HG03432 (cell line): ENCODE results near the gene ARHGAP22.

Source experiments
- ATAC-seq: cut with Tn5 transposase; IDR thresholded peaks from one replicate; pipeline ENCODE4 v1.9.1; 2021; ENCODE audit warnings: mild to moderate bottlenecking, moderate library complexity; ENCODE audit not compliant: unreplicated experiment

Gene ARHGAP22

DNA sequence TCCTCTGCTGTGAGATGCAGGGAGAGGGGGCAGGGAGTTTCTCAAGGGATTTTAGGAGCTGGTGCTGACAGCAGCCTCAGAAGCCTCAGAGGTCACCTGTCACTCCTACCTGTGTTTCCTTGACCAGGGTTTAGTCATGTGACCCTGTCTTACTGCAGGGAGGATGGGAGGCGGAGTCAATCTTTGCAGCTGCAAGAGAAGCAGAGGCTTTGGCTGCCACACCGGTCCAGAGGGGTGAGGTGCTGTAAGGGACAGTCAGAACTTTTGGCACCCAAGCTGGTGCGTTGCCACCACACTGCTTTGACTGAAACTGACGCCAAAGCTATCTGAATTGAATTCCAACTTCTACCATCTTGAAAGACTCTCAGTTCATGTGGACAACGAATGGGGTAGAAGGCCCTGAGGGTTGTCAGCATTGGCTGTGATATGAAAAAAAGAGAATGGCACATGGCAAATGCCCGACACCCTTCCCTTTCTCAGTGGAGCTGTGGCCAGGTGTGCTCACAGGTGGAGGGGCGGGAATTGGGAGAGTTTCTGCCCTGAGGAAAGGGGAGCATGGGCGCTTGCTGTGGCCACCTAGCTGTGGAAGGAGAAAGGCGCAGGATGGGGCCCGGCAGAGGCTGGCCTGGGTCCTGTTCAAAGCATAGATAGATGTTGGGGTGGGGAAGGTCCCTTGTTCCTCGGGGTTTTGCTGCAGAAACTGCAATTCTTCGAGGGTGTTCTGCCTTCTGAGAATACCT, 69.3 kb downstream of the ARHGAP22 start:
- ATAC-seq, result no peak

DNA sequence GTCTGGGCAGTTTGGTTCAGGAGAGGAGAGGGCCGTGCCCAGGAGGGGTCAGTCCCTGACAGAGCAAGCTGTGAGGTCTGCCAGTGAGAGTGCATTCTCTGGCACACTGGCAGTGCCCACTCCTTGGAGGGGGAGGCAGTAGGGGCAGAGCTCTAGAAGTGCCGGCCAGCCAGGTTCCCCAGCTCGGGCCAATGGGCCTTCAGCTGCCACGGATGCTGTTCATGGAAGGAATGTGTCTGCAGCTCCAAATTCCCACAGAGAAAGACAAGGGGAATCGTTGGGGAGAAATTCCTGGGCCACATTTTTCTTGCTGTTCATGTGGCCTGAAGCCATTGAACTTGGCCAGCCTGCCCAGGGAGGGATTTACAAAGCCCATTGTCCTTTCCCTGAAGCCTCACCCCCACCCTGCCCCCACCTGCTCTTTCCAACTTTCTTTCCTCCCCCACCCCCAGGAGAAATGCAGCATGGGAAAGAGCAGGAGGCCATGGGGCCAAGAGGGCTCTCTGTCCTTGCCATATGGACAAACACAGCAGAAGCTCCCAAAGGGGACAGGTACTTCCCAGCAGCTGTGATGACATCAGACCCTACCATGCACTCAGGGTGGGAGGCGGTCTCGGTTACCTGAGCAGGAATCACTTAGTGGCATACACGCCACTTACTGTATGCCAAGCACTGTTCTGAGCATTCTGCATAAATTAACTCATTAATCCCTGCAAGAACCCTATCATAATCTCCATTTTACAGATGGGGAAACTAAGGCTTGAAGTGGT, 70.7 kb downstream of the ARHGAP22 start:
- no peak for ATAC-seq

DNA sequence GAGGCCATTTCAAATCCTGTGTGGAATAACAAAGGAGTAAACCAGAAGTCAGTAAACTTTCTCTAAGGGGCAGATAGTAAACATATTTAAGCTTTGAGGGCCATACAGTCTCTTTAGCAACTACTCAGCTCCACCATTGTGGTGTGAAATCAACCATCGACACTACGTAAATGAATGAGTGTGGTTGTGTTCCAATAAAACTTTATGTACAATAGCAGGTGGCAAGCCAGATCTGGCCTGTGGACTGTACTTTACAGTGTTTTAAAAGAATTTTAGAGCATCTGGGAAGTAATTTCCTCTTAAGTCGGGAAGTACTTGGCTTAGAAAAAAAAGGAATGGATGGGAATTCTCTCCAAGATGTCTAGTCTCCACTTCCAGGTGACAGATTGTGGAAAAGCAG, 71.3 kb downstream of the ARHGAP22 start:
- ATAC-seq, result no peak

DNA sequence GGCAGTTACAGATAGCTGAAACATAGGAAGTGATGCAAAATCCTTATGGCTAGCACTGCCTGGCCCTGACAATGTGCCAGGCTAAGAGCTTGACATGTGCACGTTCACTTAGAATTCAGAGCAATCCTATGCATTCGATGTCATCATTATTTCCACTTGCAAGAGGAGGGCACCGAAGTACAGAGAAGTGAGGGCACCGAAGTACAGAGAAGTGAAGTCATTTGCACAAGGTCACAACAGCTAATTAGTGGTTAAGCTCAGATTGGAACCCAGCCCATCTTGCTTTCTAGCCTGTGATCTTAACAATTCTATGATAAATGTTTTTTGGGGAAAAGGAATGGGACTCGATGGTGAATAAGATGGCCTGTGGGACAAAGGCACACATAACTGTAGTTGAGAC, 73.4 kb downstream of the ARHGAP22 start:
- no peak for ATAC-seq

DNA sequence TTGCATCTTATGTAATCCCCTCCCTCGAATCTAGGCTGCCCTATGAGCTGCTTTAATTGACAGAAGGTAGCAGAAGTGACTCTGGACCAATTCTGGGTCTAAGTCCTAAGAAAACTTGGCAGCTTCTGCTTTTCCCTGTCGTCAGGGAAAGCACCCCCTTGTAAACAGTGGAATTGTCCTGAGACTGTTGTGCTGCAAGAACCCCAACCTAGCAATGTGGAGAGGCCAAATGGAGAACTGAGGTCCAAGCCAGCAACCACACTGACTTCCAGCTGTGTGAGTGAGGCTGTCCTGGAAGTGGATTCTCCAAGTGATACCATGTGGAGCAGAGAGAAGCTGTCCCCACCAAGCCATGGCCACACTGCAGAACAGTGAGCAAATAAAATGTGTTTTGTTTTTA, 75.5 kb downstream of the ARHGAP22 start:
- ATAC-seq, result no peak

DNA sequence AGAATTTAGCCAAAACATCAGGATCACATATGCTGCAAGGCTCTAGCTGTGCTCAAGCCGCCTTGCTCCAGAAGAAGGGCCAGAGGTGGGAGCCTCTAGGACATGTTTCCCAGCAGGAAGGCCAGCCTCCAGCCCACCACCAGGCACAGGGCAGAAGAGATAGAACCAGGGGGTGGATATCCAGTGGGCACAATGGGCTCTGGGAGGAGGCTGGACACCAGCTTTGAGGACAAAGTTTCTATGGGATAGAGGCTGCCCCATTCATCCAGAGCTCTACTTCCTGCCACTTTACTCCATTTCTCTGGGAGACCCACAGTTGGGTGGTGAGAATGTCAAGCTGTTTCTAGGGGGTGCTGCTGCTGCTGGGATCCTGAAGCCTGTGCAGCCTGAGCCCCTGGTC, 77.1 kb downstream of the ARHGAP22 start:
- ATAC-seq, result no peak

DNA sequence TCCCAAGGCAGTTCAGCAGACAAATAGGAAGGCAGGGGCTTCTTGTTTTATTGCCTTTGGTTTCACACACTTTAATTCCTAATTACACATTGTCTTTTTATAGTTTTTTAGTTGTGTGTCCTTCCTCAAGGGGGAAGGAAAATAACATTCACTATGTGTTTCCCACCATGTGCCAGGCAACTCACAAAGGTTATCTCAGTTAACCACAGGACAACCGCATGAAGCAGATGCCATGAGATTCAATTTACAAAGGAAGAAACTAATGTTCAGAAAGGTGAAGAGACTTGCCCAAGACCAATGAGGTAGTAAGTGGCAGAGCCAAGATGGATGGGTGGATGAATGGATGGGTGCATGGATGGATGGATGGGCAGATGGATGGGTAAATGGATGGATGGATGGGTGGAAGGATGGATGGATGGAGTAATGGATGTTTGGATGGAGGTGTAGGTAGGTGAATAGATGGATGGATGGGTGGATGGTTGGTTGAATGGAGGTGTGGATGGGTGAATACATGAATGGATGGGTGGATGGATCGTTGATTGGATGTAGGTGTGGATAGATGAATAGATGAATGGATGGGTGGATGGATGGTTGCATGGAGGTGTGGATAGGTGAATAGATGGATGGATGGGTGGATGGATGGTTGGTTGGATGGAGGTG, 77.9 kb downstream of the ARHGAP22 start:
- ATAC-seq, result no peak

DNA sequence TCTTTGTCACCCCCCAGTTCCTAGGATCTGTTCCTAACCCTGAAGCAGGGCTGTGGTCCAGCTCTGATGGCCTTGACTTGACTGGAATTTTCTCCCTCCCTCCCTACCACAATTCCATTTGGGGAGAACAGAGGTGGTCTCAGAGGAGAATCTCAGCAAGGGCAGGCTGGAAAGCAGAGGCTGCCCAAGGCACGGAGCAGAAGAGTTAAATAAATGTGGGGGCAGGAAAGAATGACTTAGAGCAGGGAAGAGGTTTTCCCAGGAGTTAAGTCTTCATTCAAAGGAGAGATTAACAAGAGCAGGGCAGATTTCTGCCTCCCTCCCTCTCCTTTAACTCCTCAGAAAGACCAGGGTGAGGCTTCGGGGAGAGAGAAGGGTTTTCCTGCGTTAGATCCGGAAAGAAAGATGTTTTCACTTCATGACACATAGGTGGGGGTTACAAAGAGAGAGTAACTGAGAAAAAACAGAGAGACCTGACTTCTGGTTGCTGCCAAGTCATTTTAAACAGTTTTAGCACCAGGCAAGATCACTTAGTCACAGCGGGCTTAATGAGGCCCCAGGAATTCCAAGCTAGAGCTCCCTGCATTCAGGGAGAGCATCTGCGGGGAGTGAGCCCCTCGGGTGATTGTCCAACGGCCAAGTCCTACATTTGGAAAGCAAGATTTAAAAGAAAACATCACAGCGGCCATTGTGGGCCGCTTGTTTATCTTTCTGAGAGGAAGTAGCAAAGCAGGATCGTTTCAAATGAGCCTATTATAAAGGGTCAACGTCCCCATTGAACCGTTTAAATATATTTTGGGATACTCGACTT, 78.7 kb downstream of the ARHGAP22 start:
- ATAC-seq, result no peak

DNA sequence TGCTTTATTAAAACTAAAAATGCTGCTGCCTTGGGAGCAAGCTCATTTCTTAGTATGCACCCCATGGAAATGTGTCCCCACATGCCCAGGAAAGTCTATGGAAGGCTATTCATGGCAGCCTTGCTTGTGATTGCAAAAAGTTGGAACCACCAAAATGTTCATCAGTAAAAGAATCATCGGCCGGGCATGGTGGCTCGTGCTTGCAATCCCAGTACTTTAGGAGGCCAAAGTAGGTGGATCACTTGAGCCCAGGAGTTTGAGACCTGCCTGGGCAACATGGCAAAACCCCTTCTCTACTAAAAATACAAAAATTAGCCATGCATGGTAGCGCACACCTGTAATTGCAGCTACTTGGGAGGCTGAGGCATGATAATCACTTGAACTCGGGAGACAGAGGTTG, 79.8 kb downstream of the ARHGAP22 start:
- ATAC-seq, result no peak

DNA sequence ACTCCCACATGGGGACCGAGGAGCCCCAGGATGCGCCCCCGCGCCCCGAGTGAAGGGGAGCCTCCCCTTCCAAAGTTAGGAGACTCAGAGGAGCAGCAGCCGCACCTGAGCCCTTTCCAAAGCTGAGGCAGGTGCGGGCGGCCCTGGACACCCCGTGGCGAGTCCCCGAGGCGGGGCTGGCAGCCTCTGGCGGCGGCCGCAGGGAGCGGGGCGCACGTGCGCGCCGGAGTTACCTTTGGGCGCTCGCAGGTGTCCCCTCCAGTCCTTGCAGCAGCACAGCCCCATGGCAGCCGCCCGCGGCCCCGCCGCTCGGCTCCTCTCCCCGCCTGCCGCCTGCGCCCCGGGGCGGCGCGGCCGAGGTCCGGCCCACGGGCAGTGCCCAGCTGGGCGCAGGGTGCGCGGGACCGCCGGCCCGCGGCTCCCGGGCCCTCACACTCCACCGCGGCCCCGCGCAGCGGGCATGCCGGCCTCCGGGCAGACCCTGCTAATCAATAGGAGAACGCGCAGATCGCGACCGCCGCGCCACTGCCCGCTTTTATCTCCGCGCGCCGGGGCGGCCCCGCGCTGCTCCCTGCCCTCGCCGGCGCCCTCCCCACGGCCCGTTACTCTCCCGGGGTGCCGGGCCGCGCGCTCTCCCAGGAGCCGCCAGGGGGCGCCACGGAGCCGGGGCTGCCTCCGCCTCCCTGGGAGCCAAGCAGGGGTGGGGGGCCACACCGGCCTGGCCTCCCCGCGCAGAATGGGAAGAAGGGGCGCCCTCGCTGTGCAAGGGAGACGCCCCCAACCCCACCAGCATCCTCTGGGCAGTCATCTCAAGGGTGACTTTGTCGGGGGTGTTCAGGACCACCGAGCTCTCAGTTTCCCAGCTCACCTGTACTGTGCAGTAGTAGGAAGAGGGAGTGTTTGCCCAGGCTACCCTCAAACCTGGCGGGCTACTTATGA, 80.8 kb downstream of the ARHGAP22 start:
- no peak for ATAC-seq

DNA sequence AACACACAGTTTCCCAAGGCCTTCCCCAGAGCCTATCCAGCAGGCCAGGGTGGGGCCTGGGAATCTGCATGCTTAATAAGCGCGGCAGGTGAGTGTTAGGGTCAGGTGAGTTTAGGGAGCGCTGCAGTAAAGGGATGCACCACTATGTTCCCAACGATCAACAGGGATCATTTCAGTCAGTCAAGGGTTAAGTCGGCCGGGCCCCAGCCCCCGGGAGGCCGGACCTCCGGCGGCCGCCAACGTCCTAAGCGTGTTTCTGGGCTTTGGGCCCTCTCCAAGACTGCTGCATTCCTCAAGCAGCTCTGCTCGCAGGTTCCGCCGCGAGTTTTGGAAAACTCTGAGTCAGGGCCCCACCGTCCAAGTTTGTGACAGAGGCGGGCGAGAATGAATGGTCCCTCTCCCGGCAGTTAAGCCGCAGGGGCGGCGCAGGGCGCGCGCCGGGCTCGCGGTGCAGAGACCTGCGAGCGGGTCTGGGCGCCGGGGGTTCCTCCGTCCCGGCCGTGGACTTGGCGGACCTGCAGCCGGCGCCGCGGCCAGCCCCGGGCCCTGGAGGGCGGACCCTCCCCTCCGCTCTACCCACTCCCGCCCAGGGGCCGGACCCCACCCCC, 81.6 kb downstream of the ARHGAP22 start:
- ATAC-seq, result no peak

DNA sequence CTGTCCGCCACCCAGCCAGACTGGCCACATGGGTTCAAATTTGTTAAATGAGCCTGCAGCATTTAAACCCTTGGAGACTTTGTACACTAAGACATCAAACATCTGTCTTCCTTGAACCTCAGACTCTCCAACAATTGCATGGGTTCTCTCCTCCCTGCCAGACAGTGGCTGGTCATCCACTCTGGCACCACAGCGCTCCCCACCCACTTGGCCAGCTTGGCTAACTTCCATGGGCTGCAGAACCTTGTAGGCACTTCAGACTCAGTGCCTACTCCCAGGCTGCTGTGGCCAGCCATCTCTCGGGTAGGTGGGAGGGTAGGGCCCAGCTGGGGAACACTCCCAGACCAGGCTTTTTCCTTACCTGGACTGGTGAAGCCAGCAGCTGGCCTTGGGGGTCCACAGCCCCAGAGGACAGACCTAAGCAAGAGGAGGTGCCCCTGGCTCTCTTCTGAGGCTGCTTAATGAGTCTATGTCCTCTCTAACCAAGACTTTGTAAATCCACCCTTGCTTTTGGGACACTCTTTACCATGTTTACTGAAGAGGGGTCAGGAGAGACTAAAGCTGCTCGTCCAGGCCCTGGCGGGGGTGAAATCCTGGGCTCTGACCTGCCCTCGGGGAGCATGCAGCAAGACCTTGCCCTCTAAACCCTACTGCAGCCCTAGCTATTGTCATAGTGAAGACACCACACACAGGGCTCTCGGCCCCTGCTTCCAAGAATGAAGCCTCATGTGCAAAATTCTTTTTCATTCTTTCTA, 82.7 kb downstream of the ARHGAP22 start:
- no peak for ATAC-seq

DNA sequence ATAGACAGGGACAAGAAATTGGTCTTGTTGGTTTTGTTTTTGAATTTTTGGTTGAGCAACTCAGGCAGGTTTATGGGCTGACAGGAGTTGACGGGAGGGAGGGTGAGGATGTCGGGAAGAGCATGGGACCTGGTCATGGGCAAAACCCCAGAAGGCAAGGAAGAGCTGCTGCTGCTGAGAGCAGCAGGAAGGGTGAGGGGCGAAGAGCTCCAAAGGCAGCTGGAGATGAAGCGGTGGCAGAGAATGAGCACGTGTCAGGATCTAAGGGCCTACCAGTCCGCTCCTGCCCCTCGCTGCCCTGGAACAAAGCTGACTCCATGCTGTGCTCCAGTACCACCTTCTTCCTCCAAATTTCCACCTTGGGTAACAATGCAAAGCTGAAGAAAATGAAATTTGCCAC, 84.3 kb downstream of the ARHGAP22 start:
- no peak for ATAC-seq

DNA sequence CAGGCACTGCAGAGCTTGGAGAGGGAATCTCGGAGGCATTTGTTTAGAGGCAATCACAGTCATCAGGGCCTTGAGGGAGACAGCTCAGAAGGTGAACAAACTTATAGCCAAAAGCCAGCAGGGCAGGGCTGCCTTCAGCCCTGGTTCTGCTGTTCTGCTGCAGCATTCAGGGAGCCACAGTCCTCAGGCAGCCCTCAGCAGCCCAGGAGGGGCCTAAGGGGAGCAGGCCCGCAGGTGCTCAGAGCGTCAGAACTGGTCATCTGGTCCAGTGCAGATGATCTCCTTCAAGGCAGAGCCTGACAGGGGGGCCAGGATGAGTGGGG, 84.7 kb downstream of the ARHGAP22 start:
- ATAC-seq, result no peak

DNA sequence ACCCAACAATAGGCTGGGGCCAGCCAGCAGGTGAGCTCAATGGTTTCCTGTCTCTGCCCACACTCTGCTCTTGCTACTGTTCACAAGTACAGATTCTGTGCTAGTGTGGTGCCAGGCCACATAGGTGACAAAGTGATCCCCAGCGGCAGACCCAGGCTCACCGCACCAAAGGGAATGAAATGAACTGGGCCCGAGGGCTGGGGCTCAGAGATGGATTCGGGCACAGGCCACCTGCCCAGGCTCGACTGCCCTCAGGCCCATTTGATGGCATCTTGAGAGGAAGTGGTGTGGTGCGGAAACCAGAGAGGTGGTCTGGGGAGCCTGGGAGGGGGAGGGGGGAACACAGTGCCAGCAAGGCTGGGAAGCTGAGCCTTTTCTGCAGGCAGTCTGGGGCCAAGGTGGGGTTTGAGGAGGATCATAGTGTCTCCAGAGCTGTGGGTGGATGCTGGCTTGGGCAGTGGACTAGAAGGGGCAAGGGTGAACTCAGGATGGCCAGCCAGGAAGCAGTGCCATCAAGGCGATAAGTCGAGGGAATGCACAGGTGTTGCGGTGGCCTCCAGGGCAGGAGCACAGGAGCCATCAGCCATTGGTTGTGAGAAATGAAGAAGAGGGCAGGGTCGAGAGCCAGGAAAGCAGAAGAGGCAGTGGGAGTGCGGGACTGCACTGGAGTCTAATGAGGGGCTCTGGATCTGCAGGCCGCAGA, 85.2 kb downstream of the ARHGAP22 start:
- no peak for ATAC-seq

DNA sequence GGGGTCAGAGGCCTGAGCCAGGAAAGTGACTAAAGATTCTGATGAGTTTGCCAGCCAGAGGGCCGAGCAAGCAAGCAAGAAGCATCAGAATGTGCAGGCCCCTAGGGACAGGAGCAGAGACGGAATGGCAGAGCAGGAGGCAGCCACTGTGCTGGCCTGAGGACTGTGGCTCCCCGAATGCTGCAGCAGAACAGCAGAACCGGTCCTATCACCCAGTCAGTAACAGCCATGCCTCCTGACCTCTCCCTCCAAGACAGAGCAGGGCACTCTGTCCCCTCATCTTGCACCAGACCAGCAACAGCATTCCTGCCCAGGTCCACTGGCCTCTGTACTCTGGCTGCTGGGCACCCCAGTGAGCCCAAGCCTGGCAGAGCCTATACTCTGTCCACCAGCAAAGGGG, 85.9 kb downstream of the ARHGAP22 start:
- no peak for ATAC-seq

DNA sequence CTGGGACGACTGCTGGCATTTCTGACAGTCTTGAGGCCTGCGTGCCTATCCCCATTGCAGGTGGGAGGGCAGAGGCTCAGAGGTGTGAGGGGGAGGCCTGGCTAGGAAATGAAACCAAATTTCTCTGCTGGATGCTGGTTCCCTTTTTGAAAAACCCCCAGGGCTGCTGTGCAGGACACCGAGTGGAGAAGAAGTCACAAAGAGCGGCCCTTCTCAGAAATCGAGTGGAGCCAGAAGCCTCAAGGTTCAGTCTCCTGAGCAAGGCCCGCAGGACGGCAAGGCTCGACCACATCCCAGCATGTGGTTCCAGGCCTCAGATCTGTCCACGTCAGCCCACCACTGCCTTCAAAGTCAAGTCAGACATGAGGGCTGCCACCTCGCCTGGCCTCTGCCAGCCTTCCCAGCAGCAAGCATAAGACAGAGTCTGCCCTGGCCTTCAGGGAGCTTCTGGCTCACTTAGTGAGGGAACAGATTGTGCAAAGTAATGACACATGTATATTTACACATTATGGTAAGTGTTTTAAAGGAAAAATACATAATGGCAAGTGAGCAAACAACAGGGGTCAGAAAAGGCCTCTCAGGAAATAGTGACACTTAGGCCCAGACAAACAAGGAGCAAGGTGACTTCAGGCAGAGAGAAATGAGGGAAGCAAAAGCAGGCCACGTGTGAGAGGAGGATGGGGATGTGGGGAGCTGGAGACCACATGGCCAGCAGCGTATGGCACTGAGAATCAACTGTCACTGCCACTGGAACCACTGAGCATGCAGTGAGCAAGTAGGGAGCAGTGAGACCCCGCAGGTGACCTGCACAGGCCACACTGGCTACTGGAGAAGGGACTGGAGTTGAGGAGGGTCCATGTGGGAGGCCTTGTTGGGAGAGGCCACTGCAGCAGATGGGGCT, 86.7 kb downstream of the ARHGAP22 start:
- ATAC-seq, result no peak
